Activated CD4-positive, CD25-positive, alpha-beta regulatory T cell treated with anti-CD3 and anti-CD28 coated beads, Interleukin-2, amount 50 U/mL, for 24 hours (primary cell): ENCODE measurements around the gene ITGA11.

Experiments used
- ATAC-seq, 2 donors: fragments of 150-1000 bp; cut with Tn5 transposase; one replicate each; pipeline ENCODE4 v1.10.0; 2021; ENCODE audit warnings: mild to moderate bottlenecking in 1 of 2, moderate library complexity in 1 of 2

Gene ITGA11

DNA sequence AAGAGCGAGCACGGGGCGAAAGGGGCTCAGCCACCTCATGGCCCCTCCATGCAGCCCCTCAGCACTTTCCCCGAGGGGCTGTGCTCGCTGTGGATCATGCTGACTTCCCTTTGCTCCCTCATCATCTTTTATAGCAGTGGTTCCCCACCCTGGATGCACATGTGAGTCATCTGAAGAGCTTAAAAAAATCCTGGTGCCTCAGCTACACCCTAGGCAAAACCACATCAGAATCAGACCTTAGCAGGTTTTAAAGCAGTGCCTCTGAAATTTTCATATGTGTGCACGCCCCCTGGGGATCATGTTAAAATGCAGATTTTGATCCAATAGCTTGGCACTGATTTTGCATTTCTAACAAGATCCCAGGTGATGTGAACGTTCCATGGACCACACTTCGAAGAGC lies 103.5 kb downstream of the ITGA11 start:
- ATAC-seq, result no peak

DNA sequence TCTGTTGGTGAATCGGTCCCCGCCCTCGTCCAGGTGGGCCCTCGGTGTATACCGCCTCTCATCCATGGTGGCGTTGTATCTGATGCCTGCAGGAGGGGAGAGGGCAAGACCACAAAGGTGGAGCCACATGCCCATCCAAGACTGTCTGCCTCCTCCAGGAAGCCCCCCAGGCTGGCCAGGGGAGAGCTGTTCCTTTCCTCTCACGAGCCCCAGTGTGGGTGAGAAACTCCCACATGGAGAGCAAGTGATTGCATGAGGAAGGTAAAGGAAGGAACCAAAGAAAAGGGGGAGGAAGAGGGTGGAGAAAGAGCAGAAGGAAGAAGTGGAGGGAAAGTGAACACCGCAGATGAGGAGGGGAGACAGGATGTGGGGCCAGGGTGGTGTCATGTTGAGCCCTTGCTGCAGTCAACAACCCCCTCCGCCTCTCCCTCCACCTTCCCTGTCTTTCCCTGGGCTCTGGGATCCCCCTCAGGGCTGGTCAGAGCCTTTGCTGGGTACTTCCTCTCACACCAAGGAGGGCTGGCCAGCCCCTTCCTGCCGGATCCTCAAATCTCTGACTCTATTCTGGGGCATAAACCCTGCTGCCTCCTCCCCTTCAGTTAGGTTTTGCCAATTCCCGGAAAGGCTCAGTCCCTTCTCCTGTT lies 105.1 kb downstream of the ITGA11 start:
- ATAC-seq, result no peak

DNA sequence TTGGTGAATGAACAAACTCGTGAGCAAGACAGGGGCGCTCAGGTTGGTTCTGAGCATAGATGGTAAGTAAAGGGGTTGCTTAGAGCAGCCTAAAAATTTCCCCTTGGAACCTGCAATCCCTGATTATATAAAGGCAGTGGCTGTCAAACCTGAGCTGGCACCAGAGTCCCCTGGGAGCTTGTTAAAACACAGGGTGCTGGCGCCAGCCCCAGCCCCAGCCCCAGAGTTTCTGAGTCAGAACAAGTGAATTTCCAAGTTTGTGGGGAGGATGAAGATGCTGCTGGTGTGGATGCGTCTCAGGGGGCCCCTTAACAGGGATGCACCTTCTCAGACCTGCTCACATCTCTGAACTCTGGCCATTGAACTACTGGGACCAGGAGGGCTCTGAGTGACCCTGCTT lies 106.2 kb downstream of the ITGA11 start:
- no peak for ATAC-seq

DNA sequence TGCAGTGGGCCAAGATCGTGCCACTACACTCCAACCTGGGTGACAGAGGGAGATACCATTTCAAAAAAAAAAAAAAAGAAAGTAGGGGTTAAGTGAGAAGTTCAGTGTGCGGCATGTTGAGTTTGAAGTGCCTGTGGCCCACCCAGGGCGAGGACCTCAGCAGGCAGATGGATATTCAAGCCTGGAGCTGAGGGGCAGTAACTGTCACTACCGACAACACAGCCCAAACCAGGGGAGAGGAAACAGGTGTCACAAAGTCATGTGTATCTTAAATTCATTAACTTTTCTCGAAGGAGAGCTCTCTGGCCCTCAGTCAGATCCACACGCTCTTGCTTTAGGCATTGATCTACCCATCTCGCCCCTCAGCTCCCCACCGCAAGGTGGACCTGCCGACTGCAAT lies 109.2 kb downstream of the ITGA11 start:
- ATAC-seq, result no peak

DNA sequence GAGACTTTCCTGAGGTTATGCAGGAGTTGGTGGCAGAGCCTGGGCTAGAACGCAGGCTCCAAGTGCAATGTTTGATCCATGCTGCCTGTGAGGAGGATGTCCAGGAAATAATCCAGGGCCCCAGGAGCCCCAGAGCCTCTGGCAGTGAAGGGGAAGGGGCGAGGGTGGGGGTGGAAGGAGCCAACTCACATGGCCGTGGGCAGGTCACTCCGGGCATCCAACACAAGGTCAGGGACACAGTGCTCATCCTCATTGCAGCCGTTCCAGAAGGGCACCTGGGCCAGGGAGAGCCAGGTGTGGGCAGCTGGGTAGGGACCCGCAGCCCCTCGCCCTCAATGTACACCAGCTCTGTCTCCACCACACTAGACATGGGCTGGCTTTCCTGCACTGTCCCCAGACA lies 110.7 kb downstream of the ITGA11 start:
- ATAC-seq, result no peak

DNA sequence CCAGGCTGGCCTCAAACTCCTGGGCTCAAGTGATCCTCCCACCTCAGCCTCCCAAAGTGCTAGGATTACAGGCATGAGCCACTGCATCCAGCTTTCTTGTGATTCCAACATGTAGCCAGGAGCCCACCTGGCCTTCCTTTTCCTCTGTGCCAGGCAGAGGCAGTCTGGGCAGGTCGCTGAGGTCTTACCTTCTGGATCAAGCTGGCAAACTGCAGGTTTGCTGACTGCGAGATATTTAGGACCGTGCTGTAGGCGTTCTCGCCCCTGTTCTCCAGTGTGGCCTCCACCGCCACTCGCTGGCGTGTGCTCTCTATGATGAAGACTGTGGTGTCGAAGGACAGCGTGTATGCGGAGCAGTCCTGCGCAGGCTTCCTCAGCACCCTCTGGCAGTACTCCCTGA lies 112.0 kb downstream of the ITGA11 start:
- no peak for ATAC-seq

DNA sequence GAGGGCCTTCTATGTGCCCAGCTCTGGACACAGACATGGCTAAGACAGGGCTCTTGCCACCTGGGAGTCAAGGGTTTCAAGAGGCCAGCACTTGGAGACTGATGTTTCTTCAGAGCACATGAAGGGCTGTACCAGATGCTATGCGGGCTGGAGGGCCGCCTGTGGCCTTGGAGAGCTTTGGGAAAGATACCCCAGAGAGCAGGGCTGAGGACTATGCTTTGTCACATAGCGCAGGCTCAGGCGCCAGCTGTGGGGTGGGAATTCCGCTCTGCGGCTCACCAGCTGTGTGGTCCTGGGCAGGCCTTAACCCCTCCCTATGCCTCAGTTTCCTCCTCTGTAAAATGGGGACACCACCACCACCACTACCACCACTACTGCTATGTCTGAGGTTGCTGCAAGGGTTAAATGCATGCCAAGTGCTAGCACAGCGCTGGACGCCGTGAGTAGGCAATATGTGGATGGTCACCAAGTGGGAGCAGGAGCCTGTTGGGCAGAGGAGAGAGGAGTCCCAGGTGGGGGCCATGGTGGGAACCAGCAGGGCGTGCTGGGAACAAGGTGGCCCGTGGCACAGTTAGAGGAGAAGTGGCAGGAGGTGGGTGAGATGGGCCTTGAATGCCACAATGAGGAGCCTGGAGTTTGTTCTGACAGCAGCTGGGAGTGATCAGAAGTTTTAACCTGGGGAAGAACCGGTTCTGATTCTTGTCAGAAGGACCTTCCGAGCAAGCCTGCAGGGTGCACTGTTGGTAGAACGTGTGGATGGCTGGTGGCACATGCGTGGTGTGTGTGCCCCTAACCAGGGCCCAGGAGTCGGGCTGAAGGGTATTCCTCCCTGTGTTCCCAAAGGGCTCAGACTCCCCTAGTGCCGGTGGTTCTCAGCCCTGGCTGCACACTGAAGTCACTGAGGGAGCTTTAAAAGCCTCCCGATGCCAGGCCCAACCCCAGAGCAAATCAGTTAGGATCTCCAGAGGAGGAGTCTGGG lies 112.7 kb downstream of the ITGA11 start:
- ATAC-seq, result no peak

DNA sequence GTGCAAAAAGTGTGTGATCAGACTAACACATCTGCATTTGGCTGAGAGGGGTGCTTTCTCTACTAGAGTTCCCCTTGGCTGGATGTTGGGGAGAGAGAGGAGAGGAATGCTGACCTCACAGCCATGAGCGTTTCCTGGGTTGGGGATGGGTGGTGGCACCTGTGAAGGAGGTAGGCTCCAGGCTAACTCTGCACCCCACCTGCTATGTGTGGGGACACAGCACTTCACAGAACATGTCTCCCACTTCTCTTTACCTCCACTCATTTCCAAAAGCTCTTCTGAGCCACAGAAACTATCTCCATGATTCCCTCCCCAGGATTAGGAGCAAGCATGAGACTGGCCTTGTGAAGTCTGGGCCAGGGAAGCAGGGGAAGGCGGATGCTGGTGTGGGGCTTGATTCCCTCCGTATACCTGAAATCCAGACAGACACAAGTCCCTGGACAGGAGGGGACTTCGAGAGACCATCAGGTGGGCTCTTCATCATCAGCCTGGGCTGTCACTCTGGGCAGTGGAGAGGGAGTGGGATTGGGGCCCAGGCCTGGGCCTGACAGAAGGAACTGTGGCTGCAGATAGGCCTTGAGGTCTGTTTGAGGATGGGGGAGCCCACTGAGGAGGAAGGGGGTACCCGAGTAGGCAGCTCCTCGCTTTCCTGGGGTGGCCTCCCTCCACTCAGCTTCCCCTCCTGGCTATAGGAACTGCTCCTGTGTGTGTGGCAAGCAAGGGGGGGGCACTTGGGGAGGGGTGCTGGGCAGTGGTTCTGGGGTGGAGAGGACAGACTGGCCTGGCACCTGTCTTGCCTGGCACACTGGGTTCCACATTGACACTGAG lies 113.7 kb downstream of the ITGA11 start:
- ATAC-seq, result no peak

DNA sequence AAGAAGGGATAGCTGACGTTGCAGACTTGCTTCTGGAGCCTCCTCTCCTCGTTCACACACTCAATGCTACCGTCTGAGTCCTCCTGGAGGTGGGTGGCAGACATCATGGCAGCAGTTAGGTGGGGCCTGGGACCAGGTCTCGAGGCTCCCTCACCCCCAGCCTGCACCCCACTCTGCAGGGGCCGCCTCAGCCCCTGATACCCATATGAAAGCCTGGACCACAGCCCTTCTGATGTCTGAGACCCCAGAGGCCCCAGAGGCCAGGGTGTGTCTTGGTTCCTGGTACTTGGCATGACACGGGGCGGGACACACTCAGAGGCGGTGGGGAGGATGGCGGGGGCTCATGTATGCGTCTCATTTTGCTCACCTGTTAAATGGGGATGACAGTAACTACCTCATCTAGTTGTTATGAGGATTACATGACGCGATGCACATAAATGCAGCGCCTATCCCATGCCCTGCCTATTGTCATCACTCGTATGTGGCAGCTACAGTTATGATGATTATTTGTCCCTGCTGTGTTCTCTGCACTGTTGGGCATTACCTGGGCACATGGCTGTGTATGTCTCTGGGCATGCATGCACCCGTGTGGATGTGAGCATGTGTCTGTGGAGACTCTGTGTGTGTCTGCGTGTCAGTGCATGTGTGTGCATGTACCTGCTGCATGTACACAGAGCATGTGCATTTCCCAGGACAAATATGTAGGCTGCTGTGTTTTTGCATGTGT lies 114.5 kb downstream of the ITGA11 start:
- ATAC-seq, result no peak

DNA sequence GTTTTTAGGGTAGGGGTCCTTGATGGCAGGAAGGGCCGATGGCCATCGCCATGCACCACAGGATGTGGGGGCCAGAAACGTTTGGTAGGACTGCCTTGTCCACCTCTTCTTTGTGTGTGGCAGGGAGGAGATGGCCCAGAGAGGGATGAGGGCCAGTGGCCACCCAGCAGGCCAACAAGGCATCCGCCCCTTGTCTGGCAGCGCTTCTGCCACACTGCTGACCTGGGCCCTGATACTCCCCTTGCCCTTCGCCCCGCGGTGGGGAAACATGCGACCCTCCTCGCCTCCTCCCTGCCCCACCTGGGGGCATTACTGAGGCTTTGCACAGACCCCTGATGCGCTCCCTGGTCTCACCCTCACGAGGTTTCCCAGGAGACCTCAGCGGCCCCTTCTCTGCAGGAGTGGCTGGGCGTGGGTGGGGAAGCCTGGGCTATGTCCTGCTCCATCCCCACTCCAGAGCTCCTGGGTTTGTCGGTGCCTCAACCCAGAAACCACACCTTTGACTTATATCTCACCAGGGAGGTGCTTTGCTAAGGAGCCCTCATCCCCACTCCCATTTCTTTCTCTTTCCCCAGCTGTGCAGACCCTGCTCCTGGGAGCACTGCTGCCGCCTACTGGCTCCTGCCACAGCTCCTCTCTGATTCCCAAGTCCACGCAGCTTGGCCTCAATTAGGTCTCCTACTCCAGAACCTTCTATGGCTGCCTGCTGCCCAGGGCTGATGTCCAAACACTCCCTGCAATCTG lies 115.7 kb downstream of the ITGA11 start:
- ATAC-seq, result no peak

DNA sequence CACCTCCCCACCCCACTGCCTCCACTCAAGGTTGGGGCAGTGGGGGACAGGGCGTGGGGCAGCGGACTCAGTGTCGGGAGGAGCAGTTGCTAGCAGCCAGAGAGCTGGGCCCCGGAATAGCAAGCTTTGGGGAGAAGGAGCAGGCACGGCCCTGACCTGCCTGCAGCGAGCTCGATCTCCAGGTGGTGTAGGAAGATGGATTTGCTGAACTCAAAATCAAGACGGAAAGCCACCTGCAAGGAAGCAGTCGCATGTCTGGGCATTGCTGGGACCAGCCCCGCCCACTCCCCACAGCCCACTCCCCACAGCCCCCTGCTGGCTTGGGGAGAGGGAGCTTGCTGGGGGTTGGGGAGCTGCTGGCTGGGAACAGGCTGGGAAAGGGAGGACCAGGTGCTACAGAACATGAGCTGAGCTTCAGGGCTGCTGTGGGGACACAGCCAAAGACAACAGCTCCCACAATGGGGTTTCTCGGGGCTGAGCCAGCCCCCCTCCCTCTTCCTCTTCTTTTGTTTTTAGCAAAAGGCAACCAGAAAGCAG lies 116.4 kb downstream of the ITGA11 start:
- no peak for ATAC-seq

DNA sequence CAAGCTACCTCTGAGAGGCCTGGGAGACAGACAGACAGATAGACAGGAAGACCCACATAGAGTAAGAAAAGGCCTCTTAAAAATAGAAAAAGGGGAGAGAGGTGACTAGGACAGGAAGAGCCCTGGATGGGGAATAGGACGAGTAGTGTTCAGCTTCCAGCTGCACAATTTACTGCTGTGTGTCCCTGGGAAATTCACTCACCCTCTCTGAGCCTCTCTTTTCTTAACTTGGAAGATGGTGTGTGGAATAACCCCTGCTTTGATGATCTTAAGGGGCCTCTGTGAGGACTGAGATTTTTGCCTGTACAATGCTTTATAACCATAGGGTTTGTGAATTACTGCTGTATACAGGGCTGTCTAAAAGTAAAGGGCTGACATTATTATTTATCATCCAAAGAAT lies 116.9 kb downstream of the ITGA11 start:
- ATAC-seq, result no peak

DNA sequence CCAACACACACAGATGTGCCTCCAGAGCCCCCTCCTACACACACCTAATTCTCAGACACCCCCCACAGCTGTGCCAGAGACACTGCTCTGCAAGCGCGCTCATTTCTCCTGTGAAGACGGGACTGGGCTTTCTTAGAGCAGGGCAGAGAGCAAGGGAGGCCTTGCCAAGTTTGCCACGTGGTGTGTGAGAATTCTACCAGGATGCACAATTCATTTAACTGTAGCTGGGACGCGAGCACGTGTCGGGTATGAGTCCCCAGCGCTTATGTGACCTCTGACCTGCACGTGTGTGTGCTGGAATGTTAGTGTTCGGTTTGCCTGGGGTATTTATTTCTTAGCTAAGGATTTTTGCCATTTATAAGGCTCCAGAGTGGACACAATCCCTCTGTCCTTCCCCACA lies 117.4 kb downstream of the ITGA11 start:
- no peak for ATAC-seq

DNA sequence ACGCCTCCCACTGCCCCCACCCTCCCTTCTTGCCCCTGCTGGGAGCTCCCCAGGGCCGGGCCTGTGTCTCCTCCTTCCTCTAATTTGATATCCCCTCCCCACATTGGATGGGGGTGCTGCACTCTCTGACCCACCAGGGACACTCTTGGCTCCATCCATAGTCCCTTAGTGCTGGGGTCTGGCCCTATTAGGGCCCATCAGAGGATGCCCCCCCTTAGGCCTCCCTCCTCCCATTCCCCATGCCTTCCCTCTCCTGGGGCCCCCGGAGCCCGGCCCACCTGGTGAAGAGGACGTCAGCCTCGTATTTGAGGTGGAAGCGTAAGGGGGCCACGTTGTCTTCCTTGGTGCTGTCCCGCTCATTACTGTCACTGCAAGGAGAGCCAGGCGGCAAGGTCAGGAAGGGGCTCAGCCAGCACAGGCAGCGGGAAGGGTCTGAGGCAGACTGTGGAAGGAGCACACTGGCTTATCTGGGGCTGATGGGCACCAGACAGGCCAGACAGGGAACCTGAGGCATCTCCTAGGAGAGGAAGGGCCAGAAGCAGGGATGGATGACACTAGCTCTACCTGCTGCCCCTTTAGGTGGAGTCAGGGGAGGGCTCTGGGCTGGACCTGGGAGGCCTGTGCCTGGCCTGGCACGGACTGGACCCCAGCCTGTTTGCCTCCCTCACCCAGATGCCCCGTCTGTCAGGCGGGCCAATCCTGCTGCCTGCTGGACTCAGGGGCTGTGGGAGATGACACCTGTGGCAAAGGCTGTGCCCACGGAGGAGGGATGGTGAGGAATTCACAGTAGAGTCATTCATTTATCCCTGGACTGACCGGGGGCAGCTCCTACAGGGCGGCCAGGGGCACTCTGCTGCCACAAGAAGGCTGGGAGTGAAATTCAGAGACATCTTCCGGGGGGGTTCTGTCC lies 118.2 kb downstream of the ITGA11 start:
- no peak for ATAC-seq

DNA sequence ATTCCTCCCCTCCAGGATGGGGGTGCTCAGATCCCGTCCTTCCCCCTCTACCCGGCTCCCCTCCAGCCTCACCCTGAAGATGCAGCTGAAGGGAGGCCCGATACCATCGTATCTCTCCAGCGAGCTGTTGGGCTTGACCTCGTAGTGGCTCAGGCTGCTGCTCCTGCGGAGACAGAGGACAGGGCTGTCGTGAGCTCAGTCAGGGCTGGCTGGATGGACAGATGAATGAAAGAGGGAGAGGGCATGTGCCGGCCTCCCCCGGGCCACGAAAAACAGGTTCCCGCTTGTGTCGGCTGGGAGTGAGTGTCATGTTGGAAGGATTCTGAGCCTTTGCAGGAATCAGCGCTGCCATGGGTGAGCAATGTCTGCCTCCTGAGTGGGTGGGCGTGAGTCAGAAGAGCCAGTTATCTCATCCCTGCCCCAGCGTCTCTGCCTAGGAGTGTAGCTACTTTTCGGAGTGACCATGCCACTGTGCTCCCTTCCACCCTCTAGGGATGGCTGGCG lies 119.2 kb downstream of the ITGA11 start:
- ATAC-seq, result no peak

DNA sequence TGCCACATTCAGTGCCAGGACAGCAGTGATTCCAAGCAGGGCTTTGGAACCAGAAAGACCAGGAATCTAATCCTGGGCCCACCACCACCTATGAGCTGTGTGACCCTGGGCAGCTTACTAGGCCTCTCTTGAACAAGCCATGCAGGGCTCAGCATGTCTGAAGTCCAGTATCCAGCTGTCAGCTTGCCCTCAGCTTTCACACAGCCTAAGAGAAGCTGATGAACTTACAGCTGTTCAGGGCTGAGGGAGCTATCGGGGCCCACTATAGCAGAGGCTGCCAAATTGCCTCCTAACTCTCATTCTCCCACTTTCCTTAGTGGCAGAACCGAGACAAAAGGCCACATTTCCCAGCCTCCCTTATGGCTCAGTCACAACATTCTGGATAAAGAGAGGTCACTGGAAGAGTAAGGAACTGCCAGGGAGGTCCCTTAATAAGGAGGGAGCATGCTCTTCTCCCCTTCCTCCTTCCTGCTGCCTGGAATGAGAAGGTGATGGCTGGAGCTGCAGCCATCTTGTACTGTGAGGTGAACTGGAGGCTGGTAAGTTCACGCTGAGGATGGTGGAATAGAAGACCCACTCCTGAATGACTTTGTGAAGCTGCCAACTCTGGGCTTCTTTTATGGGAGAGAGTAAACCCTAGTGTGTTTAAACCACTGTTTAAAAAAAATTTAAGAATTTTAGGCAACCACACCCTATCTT lies 120.0 kb downstream of the ITGA11 start:
- no peak for ATAC-seq

DNA sequence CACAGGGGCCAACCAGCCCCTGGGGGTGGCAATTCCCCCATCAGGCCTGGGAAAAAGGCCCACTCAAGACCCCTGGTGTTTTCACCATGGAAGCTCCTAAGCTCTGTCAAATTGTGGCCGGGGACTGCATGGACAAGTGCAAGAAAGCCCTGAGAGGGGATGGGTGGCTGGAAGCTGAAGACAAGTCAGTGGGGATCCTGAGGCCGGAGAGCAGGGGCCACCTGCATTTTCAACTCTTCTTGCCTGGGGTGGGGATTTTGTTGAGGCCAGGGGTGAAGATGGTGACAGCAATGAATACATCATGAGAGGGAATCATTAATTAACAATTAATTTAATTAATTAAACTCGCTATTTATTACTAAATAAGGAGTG lies 120.5 kb downstream of the ITGA11 start:
- no peak for ATAC-seq

DNA sequence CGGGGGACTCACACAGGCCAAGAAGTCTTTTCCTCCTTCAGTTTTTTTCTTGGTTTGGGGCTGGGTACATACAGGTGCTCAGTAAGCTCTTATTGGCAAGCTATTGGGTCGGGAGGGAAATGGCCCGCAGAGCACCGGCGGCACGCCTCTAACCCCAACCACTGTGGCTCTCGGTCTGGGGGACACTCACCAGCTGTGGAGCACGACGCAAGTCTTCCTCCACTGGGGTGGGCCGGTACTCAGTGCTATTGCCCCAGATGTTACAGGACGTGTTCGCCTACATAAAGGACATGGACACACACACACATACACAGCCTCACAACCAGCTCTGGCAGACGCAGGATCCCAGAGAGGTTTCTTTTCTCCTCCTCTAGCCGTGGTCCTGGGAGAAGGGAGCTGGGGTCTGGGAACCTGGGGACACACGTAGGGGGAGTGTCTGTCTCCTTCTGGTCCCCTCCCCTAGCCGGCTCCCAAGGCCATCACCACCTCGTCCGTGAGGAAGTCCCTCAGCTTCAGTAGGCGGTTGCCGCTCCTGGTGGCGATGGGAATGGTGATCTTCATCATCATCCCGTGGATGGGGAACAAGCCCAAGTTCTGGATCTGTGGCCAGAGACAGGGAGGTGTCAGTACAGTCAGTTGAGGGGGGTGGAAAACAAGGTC lies 121.0 kb downstream of the ITGA11 start:
- ATAC-seq, result no peak

DNA sequence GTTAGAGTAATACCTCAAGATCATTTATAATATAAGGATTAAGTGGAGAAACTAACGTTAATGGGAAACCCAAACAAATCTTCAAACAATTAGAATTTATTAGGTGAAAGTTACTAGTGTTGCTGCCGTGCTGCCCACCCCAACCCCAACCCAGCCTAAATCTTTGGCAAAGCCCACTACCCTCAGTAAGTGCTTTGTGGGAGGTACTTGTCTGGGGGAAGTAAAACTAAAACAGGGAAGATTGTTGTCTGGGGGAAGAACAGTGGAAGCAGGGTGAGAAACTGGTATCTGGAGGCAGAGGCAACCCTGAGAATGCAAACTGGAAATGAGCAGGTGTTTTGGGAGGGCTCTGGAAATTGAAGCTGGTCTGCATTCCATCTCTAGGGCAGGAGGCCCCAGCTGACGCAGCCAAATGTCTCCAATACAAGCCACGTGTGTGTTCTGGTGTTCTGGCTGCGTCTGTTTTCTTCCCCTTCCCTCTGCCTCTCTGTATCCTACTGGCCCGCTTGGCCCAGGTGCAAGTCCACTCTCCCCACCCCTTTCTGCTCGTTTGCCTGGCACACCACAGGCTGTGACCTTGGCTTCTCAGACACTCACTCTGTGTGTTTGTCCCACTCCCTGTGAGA lies 121.7 kb downstream of the ITGA11 start:
- ATAC-seq, result no peak
